OCI-LY1 (cell line): Measurements from ENCODE around the gene GBE1.

Experiments used
- CTCF ChIP-seq: fragments of 200-600 bp; sonication (generic), shearing (Covaris generic); IDR thresholded peaks from 2 replicates; pipeline ENCODE4 v1.5.1; 2017; ENCODE audit warnings: mild to moderate bottlenecking, antibody characterized with exemption, low read length, moderate library complexity, mixed read lengths
- EZH2 ChIP-seq: fragments of 200-600 bp; sonication (generic), shearing (Covaris generic); IDR thresholded peaks from 2 replicates; pipeline ENCODE4 v1.8.0; 2017; ENCODE audit warnings: borderline replicate concordance, mixed run types, mild to moderate bottlenecking, antibody characterized with exemption, low read length, moderate library complexity, mixed read lengths

GRCh38 chr3:81521855-81522254 is 239.6 kb downstream of the GBE1 start:
- TF ChIP-seq EZH2, result no peak
- no peak for TF ChIP-seq CTCF
